K562 (cell line): ENCODE data around the gene ATG13. TPM values are rescaled to one million over a fixed set of nuclear protein-coding genes. Genes with fewer than 3 reads are reported as not detected.

Experiments
- ATAC-seq: fragments of 200-7000 bp; cut with Tn5 transposase; 3 replicates; pipeline ENCODE4 v1.9.1; 2020; ENCODE audit warnings: moderate library complexity
- BruUV-seq: library from RNA; stranded (reverse); fragments of 400-500 nt; replicated peaks from 2 replicates; lab custom pipeline; 2021; lab: Mats Ljungman, UMichigan
- CTCF ChIA-PET: fragments of 300-600 bp; formaldehyde crosslinking; extraction: SDS; loops from one replicate; lab custom pipeline; 2021; ENCODE audit warnings: low intra/inter-chr PET ratio; lab: Yijun Ruan, JAX
- POLR2A ChIA-PET: fragments of 300-600, 350-650 bp; sonication (Branson Sonifier 250); formaldehyde crosslinking; extraction: SDS; loops from one replicate; lab custom pipeline; 2021; ENCODE audit warnings: antibody characterized with exemption, inconsistent platforms; lab: Yijun Ruan, JAX
- DNase-seq, 4 experiments: peaks; one replicate each; pipeline versions ENCODE4 v3.0.0 to v3.0.0-alpha.2; 2011 to 2018; ENCODE audit warnings: low spot score in 3 of 4, mixed read lengths in 3 of 4; ENCODE audit errors: extremely low read depth in 1 of 4
- FAIRE-seq: peaks from 2 replicates; lab custom pipeline; 2011; peaks lifted over from hg19 to GRCh38; lab: Jason Lieb, UNC
- H2AFZ ChIP-seq: 2 replicates; pipeline ENCODE4 v1.6.0; 2011; ENCODE audit warnings: low read depth, low read length, control low read depth, inconsistent platforms
- H3K27ac ChIP-seq: fragments of 200-600 bp; 3 replicates; pipeline ENCODE4 v1.8.0; 2011; ENCODE audit warnings: low read depth, mild to moderate bottlenecking, control low read depth, inconsistent platforms, low read length, moderate library complexity, mixed read lengths; ENCODE audit errors: extremely low read depth
- H3K27me3 ChIP-seq, 2 experiments: fragments of 300-600 bp in 1 of 2; 2 replicates in 1 of 2; 3 replicates in 1 of 2; pipeline versions ENCODE4 v1.6.0 to v1.8.0; 2011; ENCODE audit warnings: inconsistent platforms in 2 of 2, low read length in 2 of 2, mild to moderate bottlenecking in 1 of 2, mixed read lengths in 1 of 2, moderate library complexity in 1 of 2; ENCODE audit not compliant: control insufficient read depth in 2 of 2, insufficient read depth in 2 of 2
- H3K36me3 ChIP-seq: fragments of 300-600 bp; 3 replicates; pipeline ENCODE4 v1.8.0; 2011; ENCODE audit warnings: mild to moderate bottlenecking, low read length, inconsistent platforms; ENCODE audit not compliant: control insufficient read depth, insufficient read depth
- H3K4me1 ChIP-seq, 2 experiments: fragments of 200-600 bp in 1 of 2; replicated peaks in 1 of 2; 2 replicates in 1 of 2; 3 replicates in 1 of 2; pipeline versions ENCODE4 v1.5.1 to v1.8.0; 2011; ENCODE audit warnings: inconsistent platforms in 2 of 2, low read length in 2 of 2, mild to moderate bottlenecking in 1 of 2, mixed read lengths in 1 of 2, moderate library complexity in 1 of 2; ENCODE audit not compliant: control insufficient read depth in 2 of 2, insufficient read depth in 2 of 2
- H3K4me2 ChIP-seq: 2 replicates; pipeline ENCODE4 v1.6.1; 2011; ENCODE audit warnings: low read length, control low read depth, inconsistent platforms, mixed read lengths; ENCODE audit not compliant: insufficient read depth
- H3K4me3 ChIP-seq: fragments of 200-600 bp; sonication (generic), shearing (Covaris generic); 2 replicates; pipeline ENCODE4 v1.5.1; 2016; ENCODE audit warnings: control low read depth, inconsistent platforms
- H3K79me2 ChIP-seq: fragments of 200-600 bp; 3 replicates; pipeline ENCODE4 v1.8.0; 2011; ENCODE audit warnings: low read length, inconsistent platforms; ENCODE audit not compliant: control insufficient read depth, insufficient read depth
- H3K9ac ChIP-seq, 2 experiments: 2 replicates each; pipeline versions ENCODE4 v1.6.0 to v1.6.1; 2011; ENCODE audit warnings: low read depth in 2 of 2, low read length in 2 of 2, control low read depth in 1 of 2, inconsistent platforms in 1 of 2, mild to moderate bottlenecking in 1 of 2, mixed read lengths in 1 of 2; ENCODE audit not compliant: insufficient read depth in 1 of 2
- H3K9me1 ChIP-seq: one replicate; pipeline ENCODE4 v1.6.0; 2011; ENCODE audit warnings: inconsistent platforms, mild to moderate bottlenecking, low read length, moderate library complexity; ENCODE audit not compliant: control insufficient read depth, insufficient read depth
- H3K9me3 ChIP-seq: replicated peaks from 2 replicates; pipeline ENCODE4 v1.5.1; 2011; ENCODE audit warnings: low read depth, low read length, inconsistent platforms; ENCODE audit not compliant: control insufficient read depth, insufficient read depth
- H4K20me1 ChIP-seq: replicated peaks from 2 replicates; pipeline ENCODE4 v1.6.1; 2011; ENCODE audit warnings: low read length, inconsistent platforms, mixed read lengths; ENCODE audit not compliant: control insufficient read depth, insufficient read depth
- ARID1B ChIP-seq: fragments of 450-650 bp; IDR thresholded peaks from 2 replicates; pipeline ENCODE4 v1.6.1; 2016; ENCODE audit warnings: antibody characterized with exemption, mild to moderate bottlenecking, inconsistent platforms
- CBFA2T3 ChIP-seq: fragments of 450-650 bp; IDR thresholded peaks from 2 replicates; pipeline ENCODE4 v1.6.1; 2017
- CGGBP1 ChIP-seq: fragments of 250-450 bp; sonication (Bioruptor Pico); IDR thresholded peaks from 2 replicates; pipeline ENCODE4 v1.9.0; 2021; ENCODE audit warnings: mild to moderate bottlenecking
- EHMT2 ChIP-seq: fragments of 450-650 bp; IDR thresholded peaks from 2 replicates; pipeline ENCODE4 v1.6.1; 2018; ENCODE audit warnings: antibody characterized with exemption
- FOXJ2 ChIP-seq: fragments of 200-800 bp; sonication (Bioruptor generic); IDR thresholded peaks from 2 replicates; pipeline ENCODE4 v1.6.1; 2016; ENCODE audit warnings: missing genetic modification characterization, missing compliant biosample characterization
- FOXK2 ChIP-seq, 2 experiments: fragments of 450-650 bp; IDR thresholded peaks in 1 of 2; conservative IDR thresholded peaks in 1 of 2; 2 replicates each; pipeline ENCODE4 v1.6.1; 2016; ENCODE audit warnings: low read depth in 2 of 2, mild to moderate bottlenecking in 1 of 2
- GATAD2A ChIP-seq: fragments of 450-650 bp; IDR thresholded peaks from 2 replicates; pipeline ENCODE4 v1.6.1; 2017
- KLF16 ChIP-seq: IDR thresholded peaks from 2 replicates; pipeline ENCODE4 v1.6.1; 2016; ENCODE audit warnings: antibody characterized with exemption
- L3MBTL2 ChIP-seq: fragments of 450-650 bp; IDR thresholded peaks from 2 replicates; pipeline ENCODE4 v1.6.1; 2016; ENCODE audit warnings: mild to moderate bottlenecking, moderate library complexity
- MTA2 ChIP-seq: fragments of 450-650 bp; IDR thresholded peaks from 2 replicates; pipeline ENCODE4 v1.6.1; 2016; ENCODE audit warnings: low read depth
- NRF1 ChIP-seq, 2 experiments: fragments of 450-650 bp; IDR thresholded peaks in 1 of 2; conservative IDR thresholded peaks in 1 of 2; 2 replicates each; pipeline ENCODE4 v1.6.1; 2014; ENCODE audit warnings: mild to moderate bottlenecking in 2 of 2
- SMARCA4 ChIP-seq: fragments of 450-650 bp; IDR thresholded peaks from 2 replicates; pipeline ENCODE4 v1.6.1; 2016
- SMARCE1 ChIP-seq: fragments of 450-650 bp; IDR thresholded peaks from 2 replicates; pipeline ENCODE4 v1.7.1; 2016; ENCODE audit warnings: mild to moderate bottlenecking
- TFAP4 ChIP-seq: sonication (generic); formaldehyde crosslinking; IDR thresholded peaks from 2 replicates; pipeline ENCODE4 v1.8.0; 2022; ENCODE audit warnings: missing genetic modification reagents, mild to moderate bottlenecking, moderate library complexity, borderline replicate concordance
- USF1 ChIP-seq: sonication (generic); formaldehyde crosslinking; IDR thresholded peaks from 2 replicates; pipeline ENCODE4 v1.9.0; 2022; ENCODE audit warnings: mild to moderate bottlenecking, missing genetic modification reagents
- YY1 ChIP-seq, 3 experiments: IDR thresholded peaks; 2 replicates each; pipeline ENCODE4 v1.6.1; 2011; ENCODE audit warnings: low read length in 2 of 3, mild to moderate bottlenecking in 2 of 3, moderate library complexity in 2 of 3, borderline replicate concordance in 1 of 3, control low read depth in 1 of 3, low read depth in 1 of 3; ENCODE audit not compliant: insufficient read depth in 3 of 3, insufficient replicate concordance in 2 of 3, control insufficient read depth in 1 of 3, insufficient read length in 1 of 3; ENCODE audit errors: extremely low read depth in 1 of 3
- ZBTB17 ChIP-seq: fragments of 450-650 bp; formaldehyde crosslinking; IDR thresholded peaks from 2 replicates; pipeline ENCODE4 v1.4.0; 2020; ENCODE audit warnings: mild to moderate bottlenecking
- ZNF395 ChIP-seq: fragments of 200-800 bp; sonication (Bioruptor generic); IDR thresholded peaks from 2 replicates; pipeline ENCODE4 v1.6.1; 2017; ENCODE audit warnings: missing genetic modification characterization, missing compliant biosample characterization
- ZNF696 ChIP-seq: fragments of 250-450 bp; sonication (Bioruptor Pico); conservative IDR thresholded peaks from 2 replicates; pipeline ENCODE4 v1.4.0; 2020; ENCODE audit warnings: mild to moderate bottlenecking, moderate library complexity
- WGBS: fragments of 100-300 bp; shearing (Covaris generic); methylation state at CpG from one replicate; pipeline ENCODE4 v1.1.6; 2016; ENCODE audit warnings: low coverage, mixed read lengths; ENCODE audit not compliant: insufficient coverage; ENCODE audit errors: missing lambda C conversion rate; 5-methylcytosine and 5-hydroxymethylcytosine counted together
- in situ Hi-C: fragments of 300-500 bp; cut with MboI; formaldehyde crosslinking; loops from 4 replicates; pipeline ENCODE4 v1.15.0; 2018; ENCODE audit warnings: inconsistent platforms, mixed read lengths
- intact Hi-C: fragments of 100-400 bp; cut with micrococcal nuclease; formaldehyde crosslinking; loops from 2 replicates; pipeline ENCODE4 v1.14.2; 2022
- polyA plus RNA-seq, 8 experiments: library from polyadenylated mRNA; depleted of rRNA in 4 of 8; stranded (reverse) in 5 of 8; unstranded in 3 of 8; fragments of >200 nt; fragmentation: Nextera tagmentation in 2 of 8; fragmentation: Illumina TruSeq in 1 of 8; extraction: Ambion mirVana in 2 of 8; extraction: Trizol in 1 of 8; gene quantifications; 2 replicates each; pipeline versions ENCODE4 v1.2.1 to v1.2.3, GENCODE V29; 2011 to 2014; ENCODE audit warnings: inconsistent platforms in 1 of 8, missing spikeins in 1 of 8
- total RNA-seq, 7 experiments: library from RNA; depleted of rRNA in 6 of 7; stranded (reverse); fragments of >200 nt in 6 of 7; fragmentation: Illumina TruSeq in 2 of 7; extraction: Trizol in 2 of 7; gene quantifications; 2 replicates each; pipeline versions ENCODE4 v1.2.1 to v1.2.3, GENCODE V29; 2011 to 2021; ENCODE audit warnings: low replicate concordance in 1 of 7

ATG13 gene
- total and polyA plus RNA-seq, 9 of the 15 experiments (the other 6 are each of a cell fraction or from before 2014, with no cell fraction given) = 13.1 to 61.5 (median 36.5) TPM

- no peaks in the 10 kb centered on the region for H3K9me3 ChIP-seq
- peak; percentile 89 for ATAC-seq
- H3K4me3 ChIP-seq = no peak overlapping the region
- CTCF ChIA-PET = no interaction called here
- FAIRE-seq = peak; percentile 81
- no peaks in the 10 kb centered on the region for H4K20me1 ChIP-seq
- POLR2A ChIA-PET = interaction anchor here (1.5 kb wide), 1 partner anchor 8 kb away, joined by 3 read pairs; no protein-coding TSS in a partner anchor
- DNase-seq = peak; percentile 60 to 73 (median 66)
- H3K36me3 ChIP-seq = peaks cover 65% of the 10 kb centered on the region
- no peaks in the 10 kb centered on the region for H3K27me3 ChIP-seq
- no TSS peak for BruUV-seq
- peak overlapping the region; percentile 68 for H2AFZ ChIP-seq
- intact Hi-C loops = no loop called here
- peak overlapping the region; percentile 69 for H3K4me2 ChIP-seq
- H3K9me1 ChIP-seq = peaks cover 4% of the 10 kb centered on the region
- in situ Hi-C loops = no loop called here
- peak overlapping the region; percentile 44 to 78; a peak in 3 of 4 replicates for H3K9ac ChIP-seq
- H3K27ac ChIP-seq = peak overlapping the region; percentile 64
- WGBS = 7% methylated on average over 6 of the region's 6 CpGs
- no peaks in the 10 kb centered on the region for H3K79me2 ChIP-seq
- peaks cover 6 to 17% of the 10 kb centered on the region in 2 experiments; a peak in 3 of 5 replicates for H3K4me1 ChIP-seq
- TF ChIP-seq SMARCE1 (peak; percentile 56; the same call in 1 of the 2 replicates), NRF1 (conservative IDR thresholded peaks at IDR 0.05 in 1 of 2, IDR thresholded peaks at IDR 0.05 in 1 of 2) (peak; percentile 21 to 26; a peak in 1 of 4 replicates), L3MBTL2 (peak; percentile 49; the same call in 1 of the 2 replicates), MTA2 (0 out of 2 replicates have a peak, but pooled peaks have one; percentile 24), CGGBP1 (no peak), ZBTB17 (peak; percentile 75), USF1 (CRISPR knock-in tag) (peak; percentile 53), CBFA2T3 (peak; percentile 60), FOXK2 (conservative IDR thresholded peaks at IDR 0.05 in 1 of 2, IDR thresholded peaks at IDR 0.05 in 1 of 2; ENCODE audit: low read depth in 2 of 2) (0 out of 4 replicates have a peak, but pooled peaks of 1 of the 2 experiments have one; percentile 23), KLF16 (no peak), EHMT2 (peak; percentile 43; the same call in 1 of the 2 replicates), ARID1B (peak; percentile 45; the same call in 1 of the 2 replicates), TFAP4 (CRISPR knock-in tag) (peak; percentile 59), YY1 (IDR thresholded peaks at IDR 0.05; ENCODE audit: borderline replicate concordance in 1 of 3, control insufficient read depth in 1 of 3, extremely low read depth in 1 of 3, insufficient read depth in 3 of 3, insufficient read length in 1 of 3, insufficient replicate concordance in 2 of 3, low read depth in 1 of 3, low read length in 2 of 3) (peak; percentile 24 to 80 (median 39)), SMARCA4 (peak; percentile 64), ZNF696 (CRISPR knock-in tag) (no peak), ZNF395 (CRISPR knock-in tag) (peak; percentile 76; the same call in 1 of the 2 replicates), GATAD2A (0 out of 2 replicates have a peak, but pooled peaks have one; percentile 28), FOXJ2 (tag) (0 out of 2 replicates have a peak, but pooled peaks have one; percentile 18)
Measured at GRCh38 chr11:46664612-46665011, 47.3 kb downstream of the ATG13 start.
